ENCODE data around the gene CBY3. TPM values are rescaled to one million over a fixed set of nuclear protein-coding genes. Genes with fewer than 3 reads are reported as not detected.

Gene CBY3
- total RNA-seq (ENCODE audit: low replicate concordance): not detected in 2 replicates

GRCh38 chr5:179680780-179681401 is at the start of gene CBY3:
Gene CBY3, minus strand, starts transcription at chr5:179681034. Its CDS starts 116 bp downstream, at chr5:179680918.
- H3K4me3 Mint-ChIP-seq: peak within 1 kb of the TSS; percentile 67

GRCh38 chr5:179730356-179730755 is 49.5 kb upstream of the CBY3 start:
- H3K36me3 Mint-ChIP-seq: peaks cover 15% of the 10 kb centered on the region
- no peak overlapping the region for H3K4me2 ChIP-seq
- no peaks in the 10 kb centered on the region for H3K9me3 Mint-ChIP-seq
- no peaks in the 10 kb centered on the region for H3K9me3 ChIP-seq (ENCODE audit: low read depth)
- peaks cover 28% of the 10 kb centered on the region for H4K20me1 ChIP-seq (ENCODE audit: low read depth)
- H3F3A ChIP-seq (ENCODE audit: low read depth): peaks cover 68% of the 10 kb centered on the region
- no peak overlapping the region for H3K27ac Mint-ChIP-seq
- H3K36me3 ChIP-seq: peaks cover 27% of the 10 kb centered on the region
- peaks cover 27% of the 10 kb centered on the region for H3K79me2 ChIP-seq (ENCODE audit: low read depth)
- DNase-seq (ENCODE audit: low spot score): no peak
- H3K4me3 Mint-ChIP-seq: no peak overlapping the region
- H2AFZ ChIP-seq (replicated peaks): no peak overlapping the region
- no peaks in the 10 kb centered on the region for H3K27me3 ChIP-seq
- H3K4me3 ChIP-seq: no peak overlapping the region
- no peak overlapping the region for H3K9ac ChIP-seq
- H3K27me3 Mint-ChIP-seq (ENCODE audit: insufficient read depth, low read depth): peaks cover 8% of the 10 kb centered on the region
- peaks cover 7% of the 10 kb centered on the region for H3K4me1 ChIP-seq
- no peak for TF ChIP-seq EZH2phosphoT487 (IDR thresholded peaks at IDR 0.05)
- TF ChIP-seq CTCF (IDR thresholded peaks at IDR 0.05): no peak
- no peak for TF ChIP-seq EZH2 (IDR thresholded peaks at IDR 0.05)
- no peak overlapping the region for H3K27ac ChIP-seq
- peaks cover 18% of the 10 kb centered on the region for H3K4me1 Mint-ChIP-seq

More at GRCh38 chr5:179680780-179681401, at the start of gene CBY3:
- peaks cover 10% of the 10 kb centered on the region for H3K27me3 Mint-ChIP-seq (ENCODE audit: insufficient read depth, low read depth)
- no peak within 1 kb of the TSS for H2AFZ ChIP-seq (replicated peaks)
- no peaks in the 10 kb centered on the region for H3K27me3 ChIP-seq
- H3K27ac ChIP-seq: no peak within 1 kb of the TSS
- H3K4me1 ChIP-seq: no peaks in the 10 kb centered on the region
- H3K4me2 ChIP-seq: no peak within 1 kb of the TSS
- H3K9me3 Mint-ChIP-seq: peaks cover 7% of the 10 kb centered on the region
- H3K79me2 ChIP-seq (ENCODE audit: low read depth): peaks cover 18% of the 10 kb centered on the region
- H3K27ac Mint-ChIP-seq: no peak within 1 kb of the TSS
- H4K20me1 ChIP-seq (ENCODE audit: low read depth): no peaks in the 10 kb centered on the region
- peaks cover 18% of the 10 kb centered on the region for H3K4me1 Mint-ChIP-seq
- DNase-seq (ENCODE audit: low spot score): no peak
- TF ChIP-seq CTCF (IDR thresholded peaks at IDR 0.05) (no peak), EZH2 (IDR thresholded peaks at IDR 0.05) (no peak), EZH2phosphoT487 (IDR thresholded peaks at IDR 0.05) (no peak)
- H3K36me3 Mint-ChIP-seq: peaks cover 6% of the 10 kb centered on the region
- no peaks in the 10 kb centered on the region for H3K36me3 ChIP-seq
- H3K4me3 ChIP-seq: no peak within 1 kb of the TSS
- H3K9ac ChIP-seq: no peak within 1 kb of the TSS
- H3K9me3 ChIP-seq (ENCODE audit: low read depth): no peaks in the 10 kb centered on the region
- H3F3A ChIP-seq (ENCODE audit: low read depth): peaks cover 18% of the 10 kb centered on the region

DNA sequence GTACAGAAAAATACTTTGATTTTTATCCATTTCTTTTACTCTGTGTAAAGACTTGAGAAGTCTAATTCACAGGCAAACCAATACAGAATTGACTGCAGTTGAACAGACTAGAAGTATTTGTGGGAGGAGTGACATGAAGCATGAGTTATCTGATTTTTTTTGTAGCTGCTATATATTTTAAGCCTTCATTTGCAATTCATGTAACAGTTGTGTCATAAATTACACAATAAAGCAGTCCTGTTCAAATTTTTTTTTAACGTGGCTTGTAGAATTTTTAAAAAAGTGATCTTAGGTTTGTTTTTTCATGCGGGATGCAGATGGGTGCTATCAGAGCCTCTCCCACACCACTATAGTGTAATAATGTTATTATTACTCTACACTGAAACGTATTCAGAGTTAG is 48.9 kb upstream of the CBY3 start:
- DNase-seq (ENCODE audit: low spot score): no peak
- Mint-ChIP-seq H3K9me3 (no peaks in the 10 kb centered on the region), H3K4me3 (no peak overlapping the region), H3K4me1 (peaks cover 16% of the 10 kb centered on the region), H3K27ac (no peak overlapping the region), H3K36me3 (peaks cover 15% of the 10 kb centered on the region), H3K27me3 (ENCODE audit: insufficient read depth, low read depth) (peaks cover 8% of the 10 kb centered on the region)
- Histone ChIP-seq H2AFZ (replicated peaks) (no peak overlapping the region), H3K27me3 (no peaks in the 10 kb centered on the region), H3K79me2 (ENCODE audit: low read depth) (peaks cover 20% of the 10 kb centered on the region), H3K4me3 (no peak overlapping the region), H3K36me3 (peaks cover 33% of the 10 kb centered on the region), H4K20me1 (ENCODE audit: low read depth) (peaks cover 21% of the 10 kb centered on the region), H3K9ac (no peak overlapping the region), H3K4me2 (no peak overlapping the region), H3K9me3 (ENCODE audit: low read depth) (no peaks in the 10 kb centered on the region), H3K4me1 (peaks cover 7% of the 10 kb centered on the region), H3K27ac (no peak overlapping the region), H3F3A (ENCODE audit: low read depth) (peaks cover 68% of the 10 kb centered on the region)
- no peak for TF ChIP-seq EZH2 (IDR thresholded peaks at IDR 0.05)
- no peak for TF ChIP-seq CTCF (IDR thresholded peaks at IDR 0.05)
- TF ChIP-seq EZH2phosphoT487 (IDR thresholded peaks at IDR 0.05): no peak
